Endothelial cell of umbilical vein (primary cell): ENCODE results near the gene C1orf53. TPM values are rescaled to one million over a fixed set of nuclear protein-coding genes. Genes with fewer than 3 reads are reported as not detected.

Experiments used
- BruUV-seq: library from RNA; stranded (reverse); fragments of 400-500 nt; replicated peaks from 2 replicates; lab custom pipeline; 2021; lab: Mats Ljungman, UMichigan
- CTCF ChIA-PET: fragments of 300-600, 350-600 bp; sonication (Branson Sonifier 250); formaldehyde crosslinking; loops from one replicate; lab custom pipeline; 2021; ENCODE audit warnings: antibody characterized with exemption, inconsistent platforms; lab: Charles Lee
- POLR2A ChIA-PET: fragments of 300-600, 350-600 bp; sonication (Branson Sonifier 250); formaldehyde crosslinking; loops from one replicate; lab custom pipeline; 2021; ENCODE audit warnings: antibody characterized with exemption, inconsistent platforms; lab: Charles Lee
- DNase-seq: peaks from one replicate; pipeline ENCODE4 v3.0.0-alpha.2; 2011; ENCODE audit warnings: low read depth, low spot score
- FAIRE-seq: peaks from 2 replicates; lab custom pipeline; 2011; peaks lifted over from hg19 to GRCh38; lab: Jason Lieb, UNC
- H2AFZ ChIP-seq: 2 replicates; pipeline ENCODE4 v1.6.0; 2012; ENCODE audit warnings: low read depth, low read length, control low read depth, inconsistent platforms
- H3K27ac ChIP-seq: 2 replicates; pipeline ENCODE4 v1.5.1; 2011; ENCODE audit warnings: low read depth, mild to moderate bottlenecking, control low read depth, low read length, moderate library complexity; ENCODE audit not compliant: insufficient read depth
- H3K27me3 ChIP-seq, 2 experiments: 2 replicates each; pipeline versions ENCODE4 v1.6.0 to v1.6.1; 2011; ENCODE audit warnings: low read length in 2 of 2, mixed read lengths in 1 of 2; ENCODE audit not compliant: control insufficient read depth in 2 of 2, insufficient read depth in 2 of 2
- H3K36me3 ChIP-seq, 2 experiments: 2 replicates in 1 of 2; 3 replicates in 1 of 2; pipeline ENCODE4 v1.5.1; 2011; ENCODE audit warnings: low read length in 2 of 2, mild to moderate bottlenecking in 1 of 2, moderate library complexity in 1 of 2; ENCODE audit not compliant: control insufficient read depth in 2 of 2, insufficient read depth in 2 of 2; ENCODE audit errors: extremely low read depth in 1 of 2
- H3K4me1 ChIP-seq: 3 replicates; pipeline ENCODE4 v1.5.1; 2011; ENCODE audit warnings: mild to moderate bottlenecking, low read length; ENCODE audit not compliant: control insufficient read depth, insufficient read depth; ENCODE audit errors: extremely low read depth
- H3K4me2 ChIP-seq: 2 replicates; pipeline ENCODE4 v1.6.1; 2011; ENCODE audit warnings: low read length, control low read depth, mixed read lengths; ENCODE audit not compliant: insufficient read depth
- H3K4me3 ChIP-seq, 3 experiments: fragments of 200-600 bp in 1 of 3; sonication (generic), shearing (Covaris generic) in 1 of 3; replicated peaks in 1 of 3; 2 replicates each; pipeline ENCODE4 v1.5.1; 2011 to 2016; ENCODE audit warnings: control low read depth in 3 of 3, low read length in 3 of 3, mild to moderate bottlenecking in 2 of 3, inconsistent platforms in 1 of 3, low read depth in 1 of 3, moderate library complexity in 1 of 3; ENCODE audit not compliant: insufficient read depth in 1 of 3
- H3K79me2 ChIP-seq: 2 replicates; pipeline ENCODE4 v1.6.0; 2012; ENCODE audit warnings: low read length, inconsistent platforms; ENCODE audit not compliant: control insufficient read depth, insufficient read depth
- H3K9ac ChIP-seq: replicated peaks from 2 replicates; pipeline ENCODE3; 2011; ENCODE audit warnings: low read length, control low read depth; ENCODE audit not compliant: insufficient read depth; ENCODE audit errors: extremely low read depth
- H3K9me1 ChIP-seq: replicated peaks from 3 replicates; pipeline ENCODE4 v1.6.0; 2011; ENCODE audit warnings: mild to moderate bottlenecking, low read length; ENCODE audit not compliant: control insufficient read depth, insufficient read depth; ENCODE audit errors: extremely low read depth
- H3K9me3 ChIP-seq: replicated peaks from 2 replicates; pipeline ENCODE4 v1.5.1; 2012; ENCODE audit warnings: low read length, inconsistent platforms; ENCODE audit not compliant: control insufficient read depth, insufficient read depth
- H4K20me1 ChIP-seq: replicated peaks from 2 replicates; pipeline ENCODE3; 2011; ENCODE audit warnings: mild to moderate bottlenecking, low read length; ENCODE audit not compliant: control insufficient read depth, insufficient read depth; ENCODE audit errors: extremely low read depth
- EZH2 ChIP-seq: IDR thresholded peaks from 2 replicates; pipeline ENCODE4 v1.6.1; 2012; ENCODE audit warnings: borderline replicate concordance, low read depth, mild to moderate bottlenecking, moderate library complexity, low read length, inconsistent platforms; ENCODE audit not compliant: severe bottlenecking
- FOS ChIP-seq: IDR thresholded peaks from 2 replicates; pipeline ENCODE4 v1.6.1; 2011; ENCODE audit warnings: mild to moderate bottlenecking, low read length, moderate library complexity, borderline replicate concordance; ENCODE audit not compliant: insufficient read depth
- GATA2 ChIP-seq: IDR thresholded peaks from 2 replicates; pipeline ENCODE4 v1.7.0; 2011; ENCODE audit warnings: low read depth, mild to moderate bottlenecking, moderate library complexity, mixed read lengths, low read length; ENCODE audit not compliant: insufficient read length, insufficient read depth
- JUN ChIP-seq: IDR thresholded peaks from 2 replicates; pipeline ENCODE4 v1.6.1; 2011; ENCODE audit warnings: borderline replicate concordance, low read depth; ENCODE audit not compliant: insufficient read length, insufficient read depth
- MYC ChIP-seq: IDR thresholded peaks from one replicate; pipeline ENCODE4 v1.6.1; 2011; ENCODE audit warnings: mild to moderate bottlenecking, low read depth, low read length
- POLR2A ChIP-seq: IDR thresholded peaks from 2 replicates; pipeline ENCODE4 v1.6.1; 2012; ENCODE audit warnings: low read depth, mild to moderate bottlenecking, control low read depth, low read length
- POLR2AphosphoS5 ChIP-seq: IDR thresholded peaks from 2 replicates; pipeline ENCODE4 v1.6.1; 2012; ENCODE audit warnings: low read depth, mild to moderate bottlenecking, control low read depth, low read length, moderate library complexity; ENCODE audit not compliant: insufficient read depth
- dilution Hi-C: fragments of 300-500 bp; cut with MboI; formaldehyde crosslinking; loops from one replicate; pipeline ENCODE4 v1.15.0; 2019; ENCODE audit warnings: low sequenced_read_pairs; ENCODE audit not compliant: extremely low pct_ligation_motif_present
- intact Hi-C: fragments of 100-400 bp; cut with micrococcal nuclease; formaldehyde crosslinking; loops from one replicate; pipeline ENCODE4 v1.10.0; 2022
- polyA plus RNA-seq, 4 experiments: library from polyadenylated mRNA; depleted of rRNA in 3 of 4; stranded (reverse) in 3 of 4; unstranded in 1 of 4; fragments of >200 nt; gene quantifications; 2 replicates each; pipeline versions ENCODE4 v1.2.1 to v1.2.3, GENCODE V29; 2011 to 2012; ENCODE audit warnings: missing spikeins in 1 of 4
- total RNA-seq: library from RNA; stranded (reverse); gene quantifications from 2 replicates; pipeline ENCODE4 v1.2.3, GENCODE V29; 2021
- TF ChIP-seq, protein P1 (sequence below): IDR thresholded peaks from 2 replicates; pipeline ENCODE4 v1.6.1; 2011; ENCODE audit not compliant: insufficient read depth, insufficient read length
- TF ChIP-seq, protein P2 (sequence below), 2 donors: IDR thresholded peaks; 1 replicate in 1 of 2; 2 replicates in 1 of 2; pipeline ENCODE4 v1.5.1; 2011; ENCODE audit warnings: low read length in 2 of 2, mild to moderate bottlenecking in 2 of 2, moderate library complexity in 2 of 2, control low read depth in 1 of 2, inconsistent platforms in 1 of 2, low read depth in 1 of 2; ENCODE audit not compliant: insufficient read depth in 1 of 2; ENCODE audit errors: extremely low read depth in 1 of 2

Gene C1orf53
- total and polyA plus RNA-seq, 2 donors (not counting 3 experiments of a cell fraction or from before 2014, with no cell fraction given), result 3.5 to 6.5 TPM

DNA sequence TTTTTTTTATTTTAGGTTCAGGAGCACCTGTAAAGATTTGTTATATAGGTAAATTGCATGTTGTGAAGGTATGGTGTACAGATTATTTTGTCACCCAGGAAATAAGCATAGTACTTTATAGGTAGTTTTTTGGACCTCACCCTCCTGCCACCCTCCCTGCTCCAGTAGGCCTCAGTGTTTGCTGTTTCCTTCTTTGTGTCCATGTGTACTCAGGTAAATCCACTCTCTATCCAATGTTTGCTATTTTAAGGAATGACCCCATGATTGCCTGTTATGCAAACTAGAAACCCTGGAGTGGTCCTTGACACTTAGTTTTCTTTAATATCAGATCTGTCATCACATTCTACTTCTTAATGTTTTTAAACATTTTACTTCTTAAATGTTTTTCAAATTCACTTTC lies 48.7 kb downstream of the C1orf53 start:
- H3K4me2 ChIP-seq, result no peak overlapping the region
- H3K27ac ChIP-seq, result no peak overlapping the region
- dilution Hi-C loops, result no loop called here
- no peaks in the 10 kb centered on the region for H3K9me3 ChIP-seq
- H2AFZ ChIP-seq, result no peak overlapping the region
- FAIRE-seq (no peak), DNase-seq (no peak)
- no peaks in the 10 kb centered on the region for H4K20me1 ChIP-seq
- intact Hi-C loops, result no loop called here
- H3K27me3 ChIP-seq, result no peaks in the 10 kb centered on the region
- no peak overlapping the region for H3K9ac ChIP-seq
- no peaks in the 10 kb centered on the region for H3K4me1 ChIP-seq
- BruUV-seq, result no TSS peak
- POLR2A ChIA-PET, result no interaction called here
- no peaks in the 10 kb centered on the region for H3K9me1 ChIP-seq
- TF ChIP-seq, protein P1, sequence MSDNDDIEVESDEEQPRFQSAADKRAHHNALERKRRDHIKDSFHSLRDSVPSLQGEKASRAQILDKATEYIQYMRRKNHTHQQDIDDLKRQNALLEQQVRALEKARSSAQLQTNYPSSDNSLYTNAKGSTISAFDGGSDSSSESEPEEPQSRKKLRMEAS, result no peak
- no peak for TF ChIP-seq FOS
- TF ChIP-seq, protein P2, sequence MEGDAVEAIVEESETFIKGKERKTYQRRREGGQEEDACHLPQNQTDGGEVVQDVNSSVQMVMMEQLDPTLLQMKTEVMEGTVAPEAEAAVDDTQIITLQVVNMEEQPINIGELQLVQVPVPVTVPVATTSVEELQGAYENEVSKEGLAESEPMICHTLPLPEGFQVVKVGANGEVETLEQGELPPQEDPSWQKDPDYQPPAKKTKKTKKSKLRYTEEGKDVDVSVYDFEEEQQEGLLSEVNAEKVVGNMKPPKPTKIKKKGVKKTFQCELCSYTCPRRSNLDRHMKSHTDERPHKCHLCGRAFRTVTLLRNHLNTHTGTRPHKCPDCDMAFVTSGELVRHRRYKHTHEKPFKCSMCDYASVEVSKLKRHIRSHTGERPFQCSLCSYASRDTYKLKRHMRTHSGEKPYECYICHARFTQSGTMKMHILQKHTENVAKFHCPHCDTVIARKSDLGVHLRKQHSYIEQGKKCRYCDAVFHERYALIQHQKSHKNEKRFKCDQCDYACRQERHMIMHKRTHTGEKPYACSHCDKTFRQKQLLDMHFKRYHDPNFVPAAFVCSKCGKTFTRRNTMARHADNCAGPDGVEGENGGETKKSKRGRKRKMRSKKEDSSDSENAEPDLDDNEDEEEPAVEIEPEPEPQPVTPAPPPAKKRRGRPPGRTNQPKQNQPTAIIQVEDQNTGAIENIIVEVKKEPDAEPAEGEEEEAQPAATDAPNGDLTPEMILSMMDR (IDR thresholded peaks at IDR 0.05; ENCODE audit: extremely low read depth in 1 of 2, insufficient read depth in 1 of 2, low read depth in 1 of 2, low read length in 2 of 2), result no peak
- no peak for TF ChIP-seq GATA2
- no peak for TF ChIP-seq EZH2
- no peak for TF ChIP-seq MYC
- TF ChIP-seq JUN, result no peak
- no peak for TF ChIP-seq POLR2AphosphoS5
- TF ChIP-seq POLR2A, result no peak
- no peaks in the 10 kb centered on the region for H3K36me3 ChIP-seq
- no peaks in the 10 kb centered on the region for H3K79me2 ChIP-seq
- CTCF ChIA-PET, result no interaction called here
- no peak overlapping the region for H3K4me3 ChIP-seq
